ENCODE measurements around the gene ZNF521. TPM values are rescaled to one million over a fixed set of nuclear protein-coding genes. Genes with fewer than 3 reads are reported as not detected.

Gene ZNF521
- total RNA-seq, 1 donor from 2014 or later: 10.3 TPM

- Histone ChIP-seq H3K9me3 (replicated peaks) (no peaks in the 10 kb centered on the region), H3K4me1 (peaks cover 7% of the 10 kb centered on the region), H3K4me3 (no peak overlapping the region), H3K36me3 (no peaks in the 10 kb centered on the region), H3K27me3 (ENCODE audit: low read depth) (no peaks in the 10 kb centered on the region), H3K27ac (replicated peaks) (no peak overlapping the region)
- no peak for TF ChIP-seq CTCF (IDR thresholded peaks at IDR 0.05; ENCODE audit: borderline replicate concordance)
- no peak for DNase-seq
- intact Hi-C loops (cut with micrococcal nuclease): no loop called here
These were observed 175.4 kb downstream of the ZNF521 start for GRCh38 chr18:25176518-25177042.

- intact Hi-C loops (cut with micrococcal nuclease): no loop called here
- H3K27me3 ChIP-seq (ENCODE audit: low read depth): no peaks in the 10 kb centered on the region
- TF ChIP-seq CTCF (IDR thresholded peaks at IDR 0.05; ENCODE audit: borderline replicate concordance): no peak
- H3K27ac ChIP-seq (replicated peaks): no peak overlapping the region
- no peaks in the 10 kb centered on the region for H3K4me1 ChIP-seq
- DNase-seq: no peak
- H3K9me3 ChIP-seq (replicated peaks): no peaks in the 10 kb centered on the region
- no peaks in the 10 kb centered on the region for H3K36me3 ChIP-seq
- H3K4me3 ChIP-seq: no peak overlapping the region
These were observed 176.1 kb downstream of the ZNF521 start for GRCh38 chr18:25175558-25176517.

- H3K27ac ChIP-seq (replicated peaks): no peak overlapping the region
- no peaks in the 10 kb centered on the region for H3K36me3 ChIP-seq
- no peaks in the 10 kb centered on the region for H3K27me3 ChIP-seq (ENCODE audit: low read depth)
- peaks cover 8% of the 10 kb centered on the region for H3K4me1 ChIP-seq
- H3K9me3 ChIP-seq (replicated peaks): no peaks in the 10 kb centered on the region
- no peak for DNase-seq
- intact Hi-C loops (cut with micrococcal nuclease): no loop called here
- TF ChIP-seq CTCF (IDR thresholded peaks at IDR 0.05; ENCODE audit: borderline replicate concordance): no peak
- no peak overlapping the region for H3K4me3 ChIP-seq
These were observed 177.6 kb downstream of the ZNF521 start for GRCh38 chr18:25174324-25174723.

DNA sequence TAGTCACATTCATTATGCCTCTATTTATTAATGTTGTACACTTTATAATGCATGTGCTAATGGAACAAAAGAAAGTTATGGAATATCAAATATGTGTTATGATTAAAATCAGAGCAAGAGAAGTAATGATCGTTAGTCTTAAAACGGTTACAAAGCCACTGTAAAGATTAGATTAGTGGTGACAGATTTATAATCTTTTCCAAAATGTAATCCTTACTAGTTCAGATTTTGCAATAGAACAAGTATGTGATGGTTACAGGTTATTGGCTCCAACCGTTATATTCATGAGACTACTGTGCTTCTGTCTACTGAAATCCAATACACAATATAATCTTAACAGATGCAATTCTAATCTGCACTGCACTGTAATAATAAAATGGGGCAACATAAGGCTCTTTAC lies 180.6 kb downstream of the ZNF521 start:
- intact Hi-C loops (cut with micrococcal nuclease): no loop called here
- no peak overlapping the region for H3K4me3 ChIP-seq
- H3K27ac ChIP-seq (replicated peaks): no peak overlapping the region
- TF ChIP-seq CTCF (IDR thresholded peaks at IDR 0.05; ENCODE audit: borderline replicate concordance): no peak
- no peaks in the 10 kb centered on the region for H3K9me3 ChIP-seq (replicated peaks)
- no peaks in the 10 kb centered on the region for H3K27me3 ChIP-seq (ENCODE audit: low read depth)
- no peak for DNase-seq
- H3K36me3 ChIP-seq: no peaks in the 10 kb centered on the region
- peaks cover 13% of the 10 kb centered on the region for H3K4me1 ChIP-seq

DNA sequence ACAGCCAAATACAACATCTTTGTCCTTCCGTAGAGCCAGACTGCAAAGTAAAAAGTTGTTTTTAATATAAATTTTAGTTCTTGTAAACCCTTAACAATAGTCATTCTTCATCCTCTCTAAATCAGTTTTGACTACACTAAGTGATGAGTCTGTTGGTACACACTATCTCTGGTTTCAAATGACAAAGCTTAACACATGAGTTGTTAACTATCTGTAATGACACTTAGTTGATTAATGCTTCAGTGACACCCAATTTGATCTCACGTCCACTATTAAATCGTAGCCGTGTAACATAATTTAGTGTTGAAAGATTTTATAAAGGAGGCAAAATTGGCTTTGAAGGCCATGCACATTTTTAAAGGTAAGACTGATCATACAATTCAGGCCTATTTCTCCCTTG lies 181.6 kb downstream of the ZNF521 start:
- no peak overlapping the region for H3K4me3 ChIP-seq
- H3K27ac ChIP-seq (replicated peaks): no peak overlapping the region
- H3K9me3 ChIP-seq (replicated peaks): no peaks in the 10 kb centered on the region
- DNase-seq: no peak
- peaks cover 21% of the 10 kb centered on the region for H3K4me1 ChIP-seq
- intact Hi-C loops (cut with micrococcal nuclease): no loop called here
- no peak for TF ChIP-seq CTCF (IDR thresholded peaks at IDR 0.05; ENCODE audit: borderline replicate concordance)
- H3K27me3 ChIP-seq (ENCODE audit: low read depth): no peaks in the 10 kb centered on the region
- no peaks in the 10 kb centered on the region for H3K36me3 ChIP-seq

Data from left ventricle myocardium inferior (tissue), 1 donor.